GM19452 (cell line): ENCODE data around the gene ADGRL4.
A peak's percentile ranks its signal among the peaks of the same experiment; 100 is the strongest.
"Not testable (repeated sequence)": the region's sequence is repeated elsewhere in the genome, so short reads cannot be mapped to it uniquely, and the experiment has no call there.

Experiments
- ATAC-seq: cut with Tn5 transposase; IDR thresholded peaks from one replicate; pipeline ENCODE4 v1.9.1; 2021; ENCODE audit not compliant: unreplicated experiment

Gene ADGRL4

GRCh38 chr1:79006564-79006963, at the start of gene ADGRL4:
ADGRL4 (minus strand) TSS chr1:79006730; CDS start chr1:79006654, 76 bp downstream.
- no peak for ATAC-seq

DNA sequence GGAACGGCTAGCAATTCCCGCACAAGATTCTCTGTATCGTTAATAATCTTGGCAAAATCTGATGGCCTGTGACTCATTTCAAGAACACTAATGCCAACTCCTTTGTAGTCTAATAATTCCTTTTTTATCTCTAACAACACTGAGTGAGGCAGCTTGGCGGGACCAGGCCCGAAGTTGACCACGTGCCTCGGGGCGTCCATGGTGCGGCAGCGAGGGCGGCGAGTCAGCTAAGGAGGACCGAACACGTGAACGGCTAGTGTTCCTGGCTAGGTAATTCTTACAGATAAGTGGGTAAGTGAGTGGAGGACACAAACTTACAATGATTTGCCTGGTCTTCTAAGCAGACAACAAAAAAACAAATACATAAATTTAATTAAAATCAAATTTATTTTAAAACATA, 49.3 kb upstream of the ADGRL4 start:
- ATAC-seq, result no peak

GRCh38 chr1:79052829-79053449, 46.4 kb upstream of the ADGRL4 start:
- peak; percentile 99 for ATAC-seq

DNA sequence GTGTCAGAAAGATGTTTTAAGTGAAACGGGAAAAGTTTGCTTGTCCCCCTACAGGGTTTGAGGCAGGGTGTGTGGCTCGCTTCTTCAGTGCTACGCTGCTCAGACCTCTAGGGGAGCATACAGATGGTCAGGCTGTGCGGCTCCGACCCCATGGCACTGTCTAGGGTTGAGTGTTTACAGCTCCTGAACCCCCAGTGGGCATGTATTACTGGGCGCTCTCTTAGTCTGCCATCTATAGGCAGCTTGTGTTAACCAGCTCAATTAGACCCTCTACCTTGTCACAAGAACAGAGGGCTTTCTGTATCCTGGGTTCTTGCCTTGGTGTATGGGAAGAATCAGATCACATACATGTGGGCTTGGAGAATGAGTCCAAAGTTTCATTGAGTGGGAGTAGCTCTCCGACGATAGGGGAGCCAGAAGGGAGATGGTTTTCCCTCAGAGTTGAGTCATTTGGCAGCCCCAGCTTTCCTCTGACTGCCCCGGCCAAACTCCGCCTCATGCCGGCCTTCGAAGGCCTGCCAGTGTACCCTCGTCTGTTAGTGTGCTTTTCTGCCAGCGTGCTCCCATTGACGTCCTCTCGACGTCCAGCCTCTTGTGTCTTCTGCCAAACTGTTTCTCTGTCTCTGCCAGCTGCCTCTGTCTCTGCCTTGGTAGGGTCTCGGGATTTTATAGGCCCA, 38.6 kb upstream of the ADGRL4 start:
- no peak for ATAC-seq

GRCh38 chr1:79043506-79043905, 37.0 kb upstream of the ADGRL4 start:
- no peak for ATAC-seq

- ATAC-seq, result no peak
Measured at GRCh38 chr1:79042539-79042938, 36.0 kb upstream of the ADGRL4 start.

DNA sequence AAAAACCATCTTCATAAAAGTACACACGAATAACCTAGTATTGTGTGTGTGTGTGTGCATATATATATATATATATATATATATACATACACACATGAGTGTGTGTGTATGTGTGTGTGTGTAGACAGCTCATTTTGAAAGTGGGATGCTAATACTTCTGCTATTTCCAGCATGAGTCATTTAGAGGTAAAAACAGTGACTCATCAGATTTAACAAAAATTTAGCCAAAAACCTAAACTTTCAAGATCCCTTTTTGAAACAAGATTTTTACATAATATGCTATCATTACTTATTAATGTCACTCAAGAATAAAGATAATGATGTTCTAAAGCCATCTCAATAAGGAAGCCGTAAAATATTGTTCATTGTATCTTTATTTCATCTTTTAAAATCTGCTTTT, 35.6 kb upstream of the ADGRL4 start:
- peak; percentile 46 for ATAC-seq

DNA sequence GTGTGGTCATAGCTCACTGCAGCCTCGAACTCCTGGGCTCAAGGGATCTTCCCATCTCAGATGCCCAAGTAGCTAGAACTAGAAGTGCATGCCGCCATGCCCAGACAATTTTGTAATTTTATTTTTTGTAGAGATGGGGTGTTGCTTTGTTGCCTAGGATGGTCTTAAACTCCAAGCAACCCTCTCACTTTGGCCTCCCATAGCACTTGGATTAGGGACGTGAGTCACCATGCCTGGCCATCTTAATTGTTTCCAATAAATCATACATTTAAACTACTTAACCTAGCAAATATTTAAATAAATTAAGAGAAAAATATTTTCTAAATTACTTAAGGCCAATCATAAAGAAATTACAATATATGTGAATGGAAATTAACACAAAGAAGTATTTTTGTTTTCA, 35.1 kb upstream of the ADGRL4 start:
- no peak for ATAC-seq

- ATAC-seq, result peak; percentile 91
Measured at GRCh38 chr1:79040424-79041082, 34.0 kb upstream of the ADGRL4 start.

- no peak for ATAC-seq
Measured at GRCh38 chr1:79037085-79037484, 30.6 kb upstream of the ADGRL4 start.

- ATAC-seq, result no peak
Measured at GRCh38 chr1:79012500-79012899, 6.0 kb upstream of the ADGRL4 start.

- no peak for ATAC-seq
Measured at GRCh38 chr1:79010589-79010988, 4.1 kb upstream of the ADGRL4 start.

DNA sequence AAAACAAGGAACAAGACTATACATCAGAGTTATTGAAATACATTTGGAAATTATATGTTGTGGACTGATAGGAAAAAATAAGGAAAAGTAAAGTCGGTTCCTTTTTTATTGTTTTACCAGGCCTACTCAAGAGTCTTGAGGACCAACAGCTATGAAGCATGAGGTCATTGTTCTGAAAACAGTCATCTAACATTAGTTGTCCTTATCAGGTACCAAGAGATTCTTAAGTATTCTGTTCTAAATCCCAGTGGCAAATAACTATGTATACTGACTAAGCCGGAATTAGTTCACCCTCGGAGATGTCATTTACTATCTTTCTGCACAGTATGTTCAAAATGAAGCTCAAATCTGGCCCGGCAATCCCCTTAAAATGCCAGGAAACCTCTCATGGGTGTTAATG, 585 bp downstream of the ADGRL4 start:
- no peak for ATAC-seq

DNA sequence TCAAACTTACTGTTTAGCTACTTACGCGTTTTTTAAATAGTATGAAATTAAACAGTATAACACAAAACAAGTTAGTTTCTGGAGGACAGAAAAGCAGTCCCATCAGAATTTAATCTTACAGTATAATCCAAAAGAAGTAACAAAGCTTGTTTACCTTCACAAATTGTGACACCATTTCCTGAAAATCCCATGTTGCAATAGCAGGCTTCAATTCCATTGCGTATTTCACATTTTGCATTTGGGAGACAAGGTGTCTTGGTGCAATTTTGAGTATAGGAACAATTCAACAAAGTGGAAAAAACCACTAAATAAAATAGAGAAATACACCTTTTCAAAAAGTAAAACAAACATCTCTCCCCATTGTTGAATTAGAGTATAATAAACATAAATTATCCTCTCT, 1.6 kb downstream of the ADGRL4 start:
- ATAC-seq, result no peak

GRCh38 chr1:78996791-78997190, 9.7 kb downstream of the ADGRL4 start:
- ATAC-seq, result no peak

GRCh38 chr1:78987042-78987441, 19.5 kb downstream of the ADGRL4 start:
- no peak for ATAC-seq

DNA sequence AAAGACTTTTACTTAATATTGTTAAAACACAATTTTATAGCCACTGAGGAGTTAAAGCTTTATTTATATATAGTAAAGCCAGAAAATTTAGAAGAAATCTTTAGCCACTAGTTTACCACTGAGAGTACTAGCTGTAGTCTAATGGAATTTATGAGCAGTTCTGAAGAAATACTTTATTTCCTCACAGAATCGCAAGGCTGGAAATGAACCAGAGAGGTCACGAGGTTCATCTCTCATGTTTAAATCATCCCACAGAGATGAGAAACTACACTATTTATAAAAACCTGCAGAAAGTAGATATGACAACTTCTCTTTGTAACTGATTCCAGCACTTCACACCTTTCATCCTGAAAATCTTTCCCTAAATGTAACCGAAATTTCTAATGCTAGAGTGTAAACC, 26.0 kb downstream of the ADGRL4 start:
- no peak for ATAC-seq

DNA sequence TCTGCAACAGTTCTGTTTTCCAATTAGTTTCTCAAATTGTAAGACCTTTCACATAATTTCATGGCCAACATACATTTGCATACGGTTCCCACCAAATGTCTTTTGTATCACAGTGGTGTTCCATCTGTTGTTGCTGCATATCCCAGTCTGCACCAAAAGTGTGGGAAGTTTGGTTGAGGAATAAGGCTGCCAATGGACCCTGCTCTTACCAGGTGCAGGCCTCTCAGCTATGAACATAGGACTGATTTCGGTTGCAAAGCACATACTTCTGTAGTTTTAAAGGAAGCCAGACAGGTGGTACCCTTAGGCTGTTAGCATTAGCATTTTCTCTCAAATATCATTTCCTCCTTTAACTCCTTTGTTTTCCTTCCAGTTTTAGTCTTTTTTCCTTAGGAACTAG, 33.8 kb downstream of the ADGRL4 start:
- no peak for ATAC-seq

GRCh38 chr1:78967091-78967490, 39.4 kb downstream of the ADGRL4 start:
- not testable (repeated sequence) for ATAC-seq

- ATAC-seq, result no peak
Measured at GRCh38 chr1:78958711-78959110, 47.8 kb downstream of the ADGRL4 start.

DNA sequence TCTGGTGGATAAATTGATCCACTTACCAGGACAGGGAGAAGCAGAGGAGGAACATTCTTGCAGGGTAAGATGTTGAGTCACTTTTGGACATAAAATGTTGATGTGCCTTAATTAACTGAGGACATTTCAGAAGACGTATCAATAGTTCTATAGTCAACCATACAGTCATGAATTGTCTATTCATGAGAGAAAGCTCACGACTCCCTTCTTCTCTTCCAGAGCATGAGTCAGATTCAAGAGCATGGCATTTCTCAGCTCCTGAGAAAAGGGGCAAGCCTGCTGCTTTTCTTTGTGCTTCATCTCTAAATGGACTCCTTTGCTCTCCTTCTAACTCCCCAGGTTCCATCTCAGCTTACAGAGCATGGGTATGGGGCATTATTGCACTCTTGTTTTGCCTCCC, 55.7 kb downstream of the ADGRL4 start:
- ATAC-seq, result no peak

GRCh38 chr1:78949227-78949626, 57.3 kb downstream of the ADGRL4 start:
- no peak for ATAC-seq
